Endothelial cell of umbilical vein (primary cell): ENCODE measurements around the gene CNNM3. TPM values are rescaled to one million over a fixed set of nuclear protein-coding genes. Genes with fewer than 3 reads are reported as not detected.

Experiments
- BruUV-seq: library from RNA; stranded (reverse); fragments of 400-500 nt; replicated peaks from 2 replicates; lab custom pipeline; 2021; lab: Mats Ljungman, UMichigan
- CTCF ChIA-PET: fragments of 300-600, 350-600 bp; sonication (Branson Sonifier 250); formaldehyde crosslinking; loops from one replicate; lab custom pipeline; 2021; ENCODE audit warnings: antibody characterized with exemption, inconsistent platforms; lab: Charles Lee
- POLR2A ChIA-PET: fragments of 300-600, 350-600 bp; sonication (Branson Sonifier 250); formaldehyde crosslinking; loops from one replicate; lab custom pipeline; 2021; ENCODE audit warnings: antibody characterized with exemption, inconsistent platforms; lab: Charles Lee
- DNase-seq: peaks from one replicate; pipeline ENCODE4 v3.0.0-alpha.2; 2011; ENCODE audit warnings: low read depth, low spot score
- FAIRE-seq: peaks from 2 replicates; lab custom pipeline; 2011; peaks lifted over from hg19 to GRCh38; lab: Jason Lieb, UNC
- H2AFZ ChIP-seq: 2 replicates; pipeline ENCODE4 v1.6.0; 2012; ENCODE audit warnings: low read depth, low read length, control low read depth, inconsistent platforms
- H3K27ac ChIP-seq: 2 replicates; pipeline ENCODE4 v1.5.1; 2011; ENCODE audit warnings: low read depth, mild to moderate bottlenecking, control low read depth, low read length, moderate library complexity; ENCODE audit not compliant: insufficient read depth
- H3K27me3 ChIP-seq, 2 experiments: 2 replicates each; pipeline versions ENCODE4 v1.6.0 to v1.6.1; 2011; ENCODE audit warnings: low read length in 2 of 2, mixed read lengths in 1 of 2; ENCODE audit not compliant: control insufficient read depth in 2 of 2, insufficient read depth in 2 of 2
- H3K36me3 ChIP-seq, 2 experiments: 2 replicates in 1 of 2; 3 replicates in 1 of 2; pipeline ENCODE4 v1.5.1; 2011; ENCODE audit warnings: low read length in 2 of 2, mild to moderate bottlenecking in 1 of 2, moderate library complexity in 1 of 2; ENCODE audit not compliant: control insufficient read depth in 2 of 2, insufficient read depth in 2 of 2; ENCODE audit errors: extremely low read depth in 1 of 2
- H3K4me1 ChIP-seq: 3 replicates; pipeline ENCODE4 v1.5.1; 2011; ENCODE audit warnings: mild to moderate bottlenecking, low read length; ENCODE audit not compliant: control insufficient read depth, insufficient read depth; ENCODE audit errors: extremely low read depth
- H3K4me2 ChIP-seq: 2 replicates; pipeline ENCODE4 v1.6.1; 2011; ENCODE audit warnings: low read length, control low read depth, mixed read lengths; ENCODE audit not compliant: insufficient read depth
- H3K4me3 ChIP-seq, 3 experiments: fragments of 200-600 bp in 1 of 3; sonication (generic), shearing (Covaris generic) in 1 of 3; replicated peaks in 1 of 3; 2 replicates each; pipeline ENCODE4 v1.5.1; 2011 to 2016; ENCODE audit warnings: control low read depth in 3 of 3, low read length in 3 of 3, mild to moderate bottlenecking in 2 of 3, inconsistent platforms in 1 of 3, low read depth in 1 of 3, moderate library complexity in 1 of 3; ENCODE audit not compliant: insufficient read depth in 1 of 3
- H3K79me2 ChIP-seq: 2 replicates; pipeline ENCODE4 v1.6.0; 2012; ENCODE audit warnings: low read length, inconsistent platforms; ENCODE audit not compliant: control insufficient read depth, insufficient read depth
- H3K9ac ChIP-seq: replicated peaks from 2 replicates; pipeline ENCODE3; 2011; ENCODE audit warnings: low read length, control low read depth; ENCODE audit not compliant: insufficient read depth; ENCODE audit errors: extremely low read depth
- H3K9me1 ChIP-seq: replicated peaks from 3 replicates; pipeline ENCODE4 v1.6.0; 2011; ENCODE audit warnings: mild to moderate bottlenecking, low read length; ENCODE audit not compliant: control insufficient read depth, insufficient read depth; ENCODE audit errors: extremely low read depth
- H3K9me3 ChIP-seq: replicated peaks from 2 replicates; pipeline ENCODE4 v1.5.1; 2012; ENCODE audit warnings: low read length, inconsistent platforms; ENCODE audit not compliant: control insufficient read depth, insufficient read depth
- H4K20me1 ChIP-seq: replicated peaks from 2 replicates; pipeline ENCODE3; 2011; ENCODE audit warnings: mild to moderate bottlenecking, low read length; ENCODE audit not compliant: control insufficient read depth, insufficient read depth; ENCODE audit errors: extremely low read depth
- CTCF ChIP-seq, 2 donors: IDR thresholded peaks; 1 replicate in 1 of 2; 2 replicates in 1 of 2; pipeline ENCODE4 v1.5.1; 2011; ENCODE audit warnings: low read length in 2 of 2, mild to moderate bottlenecking in 2 of 2, moderate library complexity in 2 of 2, control low read depth in 1 of 2, inconsistent platforms in 1 of 2, low read depth in 1 of 2; ENCODE audit not compliant: insufficient read depth in 1 of 2; ENCODE audit errors: extremely low read depth in 1 of 2
- EZH2 ChIP-seq: IDR thresholded peaks from 2 replicates; pipeline ENCODE4 v1.6.1; 2012; ENCODE audit warnings: borderline replicate concordance, low read depth, mild to moderate bottlenecking, moderate library complexity, low read length, inconsistent platforms; ENCODE audit not compliant: severe bottlenecking
- FOS ChIP-seq: IDR thresholded peaks from 2 replicates; pipeline ENCODE4 v1.6.1; 2011; ENCODE audit warnings: mild to moderate bottlenecking, low read length, moderate library complexity, borderline replicate concordance; ENCODE audit not compliant: insufficient read depth
- JUN ChIP-seq: IDR thresholded peaks from 2 replicates; pipeline ENCODE4 v1.6.1; 2011; ENCODE audit warnings: borderline replicate concordance, low read depth; ENCODE audit not compliant: insufficient read length, insufficient read depth
- MYC ChIP-seq: IDR thresholded peaks from one replicate; pipeline ENCODE4 v1.6.1; 2011; ENCODE audit warnings: mild to moderate bottlenecking, low read depth, low read length
- POLR2A ChIP-seq: IDR thresholded peaks from 2 replicates; pipeline ENCODE4 v1.6.1; 2012; ENCODE audit warnings: low read depth, mild to moderate bottlenecking, control low read depth, low read length
- dilution Hi-C: fragments of 300-500 bp; cut with MboI; formaldehyde crosslinking; loops from one replicate; pipeline ENCODE4 v1.15.0; 2019; ENCODE audit warnings: low sequenced_read_pairs; ENCODE audit not compliant: extremely low pct_ligation_motif_present
- intact Hi-C: fragments of 100-400 bp; cut with micrococcal nuclease; formaldehyde crosslinking; loops from one replicate; pipeline ENCODE4 v1.10.0; 2022
- polyA plus RNA-seq, 4 experiments: library from polyadenylated mRNA; depleted of rRNA in 3 of 4; stranded (reverse) in 3 of 4; unstranded in 1 of 4; fragments of >200 nt; gene quantifications; 2 replicates each; pipeline versions ENCODE4 v1.2.1 to v1.2.3, GENCODE V29; 2011 to 2012; ENCODE audit warnings: missing spikeins in 1 of 4
- total RNA-seq: library from RNA; stranded (reverse); gene quantifications from 2 replicates; pipeline ENCODE4 v1.2.3, GENCODE V29; 2021

The CNNM3 gene
- total and polyA plus RNA-seq, 2 donors (not counting 3 experiments of a cell fraction or from before 2014, with no cell fraction given): 13.0 to 14.9 TPM

- dilution Hi-C loops: no loop called here
- POLR2A ChIA-PET: no interaction called here
- H4K20me1 ChIP-seq: no peaks in the 10 kb centered on the region
These were observed 23.3 kb downstream of the CNNM3 start for GRCh38 chr2:96839293-96839874.

GRCh38 chr2:96839875-96840850 is 24.1 kb downstream of the CNNM3 start:
- no peaks in the 10 kb centered on the region for H3K9me3 ChIP-seq
- no peak overlapping the region for H3K9ac ChIP-seq
- no peaks in the 10 kb centered on the region for H3K36me3 ChIP-seq
- H3K27ac ChIP-seq: no peak overlapping the region
- no TSS peak for BruUV-seq
- no peaks in the 10 kb centered on the region for H3K9me1 ChIP-seq
- dilution Hi-C loops: no loop called here
- no peaks in the 10 kb centered on the region for H3K4me1 ChIP-seq
- H3K4me2 ChIP-seq: no peak overlapping the region
- ChIA-PET POLR2A (no interaction called here), CTCF (no interaction called here)
- intact Hi-C loops: no loop called here
- no peak for TF ChIP-seq JUN
- no peak for TF ChIP-seq FOS
- no peak for TF ChIP-seq EZH2
- no peak for TF ChIP-seq CTCF (IDR thresholded peaks at IDR 0.05; ENCODE audit: extremely low read depth in 1 of 2, insufficient read depth in 1 of 2, low read depth in 1 of 2, low read length in 2 of 2)
- no peak for TF ChIP-seq MYC
- no peak overlapping the region for H2AFZ ChIP-seq
- H3K79me2 ChIP-seq: no peaks in the 10 kb centered on the region
- DNase-seq (no peak), FAIRE-seq (no peak)
- no peak overlapping the region for H3K4me3 ChIP-seq
- no peaks in the 10 kb centered on the region for H4K20me1 ChIP-seq
- no peaks in the 10 kb centered on the region for H3K27me3 ChIP-seq

More at GRCh38 chr2:96839293-96839874, 23.3 kb downstream of the CNNM3 start:
- H3K4me1 ChIP-seq: no peaks in the 10 kb centered on the region
- H3K27ac ChIP-seq: no peak overlapping the region
- no peaks in the 10 kb centered on the region for H3K27me3 ChIP-seq
- H3K9ac ChIP-seq: no peak overlapping the region
- H3K4me2 ChIP-seq: no peak overlapping the region
- intact Hi-C loops: no loop called here
- CTCF ChIA-PET: no interaction called here
- no peaks in the 10 kb centered on the region for H3K9me1 ChIP-seq
- FAIRE-seq (no peak), DNase-seq (no peak)
- no peaks in the 10 kb centered on the region for H3K9me3 ChIP-seq
- H3K79me2 ChIP-seq: no peaks in the 10 kb centered on the region
- no peak for TF ChIP-seq POLR2A
- no peak for TF ChIP-seq FOS
- H2AFZ ChIP-seq: no peak overlapping the region
- no peaks in the 10 kb centered on the region for H3K36me3 ChIP-seq
- no peak overlapping the region for H3K4me3 ChIP-seq
- BruUV-seq: no TSS peak
